Nephron progenitor cell (in vitro differentiated cells): Measurements from ENCODE around the gene DDX10.
A peak's percentile ranks its signal among the peaks of the same experiment; 100 is the strongest.

Source experiments
- DNase-seq: peaks from one replicate; pipeline ENCODE4 v3.0.0; 2021
- H3K27ac Mint-ChIP-seq: 2 replicates; pipeline ENCODE4 v1.8.0; 2021; ENCODE audit warnings: mild to moderate bottlenecking, moderate library complexity, mixed read lengths
- H3K27me3 Mint-ChIP-seq: 2 replicates; pipeline ENCODE4 v1.8.0; 2021; ENCODE audit warnings: mild to moderate bottlenecking, low read depth, mixed read lengths; ENCODE audit not compliant: poor library complexity
- H3K36me3 Mint-ChIP-seq: 2 replicates; pipeline ENCODE4 v1.8.0; 2021; ENCODE audit warnings: low read depth, mixed read lengths
- H3K4me1 Mint-ChIP-seq: 2 replicates; pipeline ENCODE4 v1.8.0; 2021; ENCODE audit warnings: mixed read lengths
- H3K4me3 Mint-ChIP-seq: 2 replicates; pipeline ENCODE4 v1.8.0; 2021; ENCODE audit warnings: mild to moderate bottlenecking, moderate library complexity, mixed read lengths
- H3K9me3 Mint-ChIP-seq: 2 replicates; pipeline ENCODE4 v1.8.0; 2021; ENCODE audit warnings: mild to moderate bottlenecking, moderate library complexity, mixed read lengths
- CTCF ChIP-seq: fragments of 200-600 bp; sonication (generic); IDR thresholded peaks from 2 replicates; pipeline ENCODE4 v1.5.0; 2021; ENCODE audit warnings: antibody characterized with exemption

DDX10 gene

GRCh38 chr11:108713076-108713790 is 48.4 kb downstream of the DDX10 start:
- no peak overlapping the region for H3K4me3 Mint-ChIP-seq
- H3K27me3 Mint-ChIP-seq, result no peaks in the 10 kb centered on the region
- DNase-seq, result no peak
- TF ChIP-seq CTCF, result no peak
- peaks cover 49% of the 10 kb centered on the region for H3K9me3 Mint-ChIP-seq
- H3K4me1 Mint-ChIP-seq, result no peaks in the 10 kb centered on the region
- H3K36me3 Mint-ChIP-seq, result peaks cover 95% of the 10 kb centered on the region
- peak overlapping the region; percentile 19 for H3K27ac Mint-ChIP-seq

- Mint-ChIP-seq H3K9me3 (peaks cover 32% of the 10 kb centered on the region), H3K27ac (no peak overlapping the region), H3K4me3 (no peak overlapping the region), H3K36me3 (peaks cover 88% of the 10 kb centered on the region), H3K27me3 (no peaks in the 10 kb centered on the region), H3K4me1 (peaks cover 3% of the 10 kb centered on the region)
- no peak for DNase-seq
- TF ChIP-seq CTCF, result no peak
Observed at GRCh38 chr11:108715239-108715638, 50.4 kb downstream of the DDX10 start.

DNA sequence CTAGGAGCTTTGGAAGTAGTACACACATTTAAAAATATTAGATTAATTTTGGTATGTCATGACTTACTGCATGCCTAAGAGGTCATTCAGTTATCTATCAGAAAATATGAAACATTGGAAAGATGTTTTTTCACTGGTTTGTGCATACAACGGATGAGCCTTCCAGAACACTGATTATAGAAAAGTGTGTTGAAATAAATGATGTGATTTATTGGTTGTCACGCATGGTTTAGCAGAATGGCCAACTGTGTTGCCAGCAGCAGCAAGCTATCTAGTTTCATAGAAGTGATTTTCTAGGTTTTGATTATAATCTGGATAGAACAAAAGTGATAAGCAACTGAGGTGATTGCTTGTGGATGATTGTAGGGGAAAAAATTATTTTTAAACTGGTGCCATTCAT is 53.6 kb downstream of the DDX10 start:
- TF ChIP-seq CTCF, result no peak
- Mint-ChIP-seq H3K4me1 (peaks cover 3% of the 10 kb centered on the region), H3K27ac (peak overlapping the region; percentile 83), H3K9me3 (peaks cover 2% of the 10 kb centered on the region), H3K27me3 (no peaks in the 10 kb centered on the region), H3K36me3 (peaks cover 76% of the 10 kb centered on the region), H3K4me3 (no peak overlapping the region)
- DNase-seq, result no peak

- Mint-ChIP-seq H3K4me1 (peaks cover 11% of the 10 kb centered on the region), H3K4me3 (no peak overlapping the region), H3K36me3 (peaks cover 66% of the 10 kb centered on the region), H3K9me3 (peaks cover 9% of the 10 kb centered on the region), H3K27ac (no peak overlapping the region), H3K27me3 (no peaks in the 10 kb centered on the region)
- DNase-seq, result no peak
- no peak for TF ChIP-seq CTCF
Observed at GRCh38 chr11:108724974-108725689, 60.3 kb downstream of the DDX10 start.

DNA sequence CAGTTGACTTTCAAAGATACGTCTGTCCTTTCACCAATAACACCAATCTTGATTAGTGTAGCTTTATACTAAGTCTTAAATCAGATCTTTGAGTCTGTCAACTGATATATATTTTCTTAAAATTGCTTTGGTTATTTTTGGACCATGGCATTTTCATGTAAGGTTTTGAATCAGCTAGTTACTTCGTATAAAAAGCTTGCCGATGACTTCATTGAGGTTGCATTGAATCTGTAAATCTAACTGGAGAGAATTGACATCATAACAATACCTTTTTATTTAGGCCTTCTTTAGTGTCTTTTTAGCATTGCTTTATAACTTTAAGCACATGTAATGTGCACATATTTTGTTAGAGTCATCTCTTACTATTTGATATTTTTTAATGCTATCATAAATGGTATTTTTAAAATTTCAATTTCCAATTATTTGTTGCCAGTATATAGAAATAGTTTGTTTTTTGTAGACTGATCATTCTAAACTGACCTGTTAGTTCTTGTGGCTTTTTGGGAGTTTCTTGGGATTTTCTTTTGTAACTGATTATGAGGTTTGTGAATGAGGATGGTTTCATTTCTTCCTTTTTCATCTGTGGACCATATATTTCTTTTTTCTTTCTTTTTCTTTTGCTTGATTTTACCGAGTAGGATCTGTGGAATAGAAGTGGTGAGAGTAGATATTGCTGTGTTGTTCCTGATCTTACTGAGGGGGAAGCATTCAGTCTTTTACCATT is 61.4 kb downstream of the DDX10 start:
- Mint-ChIP-seq H3K4me3 (no peak overlapping the region), H3K36me3 (peaks cover 65% of the 10 kb centered on the region), H3K27me3 (no peaks in the 10 kb centered on the region), H3K4me1 (peaks cover 11% of the 10 kb centered on the region), H3K9me3 (peaks cover 9% of the 10 kb centered on the region), H3K27ac (peak overlapping the region; percentile 8)
- TF ChIP-seq CTCF, result no peak
- no peak for DNase-seq
